Measurements from ENCODE around the gene UTRN. TPM values are rescaled to one million over a fixed set of nuclear protein-coding genes. Genes with fewer than 3 reads are reported as not detected.

Gene UTRN
- total RNA-seq, 4 donors from 2014 or later: 383 to 473 (median 415) TPM

GRCh38 chr6:144298194-144298593 lies 13.1 kb downstream of the UTRN start:
- intact Hi-C loops (cut with DNase I): no loop called here
- WGBS, 2 donors: 74 to 83% methylated on average over 5 of the region's 5 CpGs
- no peak overlapping the region for H3K4me3 ChIP-seq (replicated peaks in 1 of 3)
- no peak for DNase-seq
- H3K4me1 ChIP-seq: peaks cover 35% of the 10 kb centered on the region in 2 donors
- TF ChIP-seq, protein P1, sequence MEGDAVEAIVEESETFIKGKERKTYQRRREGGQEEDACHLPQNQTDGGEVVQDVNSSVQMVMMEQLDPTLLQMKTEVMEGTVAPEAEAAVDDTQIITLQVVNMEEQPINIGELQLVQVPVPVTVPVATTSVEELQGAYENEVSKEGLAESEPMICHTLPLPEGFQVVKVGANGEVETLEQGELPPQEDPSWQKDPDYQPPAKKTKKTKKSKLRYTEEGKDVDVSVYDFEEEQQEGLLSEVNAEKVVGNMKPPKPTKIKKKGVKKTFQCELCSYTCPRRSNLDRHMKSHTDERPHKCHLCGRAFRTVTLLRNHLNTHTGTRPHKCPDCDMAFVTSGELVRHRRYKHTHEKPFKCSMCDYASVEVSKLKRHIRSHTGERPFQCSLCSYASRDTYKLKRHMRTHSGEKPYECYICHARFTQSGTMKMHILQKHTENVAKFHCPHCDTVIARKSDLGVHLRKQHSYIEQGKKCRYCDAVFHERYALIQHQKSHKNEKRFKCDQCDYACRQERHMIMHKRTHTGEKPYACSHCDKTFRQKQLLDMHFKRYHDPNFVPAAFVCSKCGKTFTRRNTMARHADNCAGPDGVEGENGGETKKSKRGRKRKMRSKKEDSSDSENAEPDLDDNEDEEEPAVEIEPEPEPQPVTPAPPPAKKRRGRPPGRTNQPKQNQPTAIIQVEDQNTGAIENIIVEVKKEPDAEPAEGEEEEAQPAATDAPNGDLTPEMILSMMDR (IDR thresholded peaks at IDR 0.05): no peak
- TF ChIP-seq POLR2A (IDR thresholded peaks at IDR 0.05): no peak
- H3K36me3 ChIP-seq: no peaks in the 10 kb centered on the region
- no peaks in the 10 kb centered on the region for H3K27me3 ChIP-seq
- no peaks in the 10 kb centered on the region for H3K9me3 ChIP-seq
- H3K27ac ChIP-seq: peak overlapping the region; percentile 74 to 87 (median 77)

DNA sequence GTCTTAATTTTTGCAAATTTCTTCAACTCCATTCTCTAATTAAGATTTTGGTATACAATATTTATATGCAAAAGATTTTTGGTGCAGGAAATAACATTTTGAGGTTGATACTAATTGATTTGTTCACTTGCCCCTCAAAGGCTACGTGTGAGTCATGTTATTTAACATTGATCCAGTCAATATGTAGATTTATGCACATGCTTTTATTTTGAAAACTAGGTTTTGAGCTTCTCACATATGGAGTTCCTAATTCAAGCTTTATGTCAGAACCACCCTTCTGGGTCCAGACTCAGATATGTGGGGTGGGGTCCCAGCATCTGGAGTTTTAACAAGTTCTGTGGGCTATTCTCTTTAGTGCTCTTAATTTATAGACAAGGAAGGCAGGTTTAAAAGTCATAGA lies 13.8 kb downstream of the UTRN start:
- intact Hi-C loops (cut with DNase I): no loop called here
- 94 to 98% methylated on average over 1 of the region's 1 CpG for WGBS, 2 donors

GRCh38 chr6:144302701-144303372 lies 17.7 kb downstream of the UTRN start:
- Histone ChIP-seq H3K36me3 (no peaks in the 10 kb centered on the region), H3K4me3 (replicated peaks in 1 of 3) (no peak overlapping the region), H3K27me3 (no peaks in the 10 kb centered on the region), H3K27ac (no peak overlapping the region), H3K9me3 (no peaks in the 10 kb centered on the region), H3K4me1 (peaks cover 15 to 22% of the 10 kb centered on the region in 2 donors)
- intact Hi-C loops (cut with DNase I): no loop called here
- TF ChIP-seq, protein P1 (IDR thresholded peaks at IDR 0.05): no peak
- no peak for TF ChIP-seq POLR2A (IDR thresholded peaks at IDR 0.05)
- no peak for DNase-seq
- WGBS, 2 donors: 89 to 93% methylated on average over 5 of the region's 5 CpGs

More for the DNA sequence above, 13.8 kb downstream of the UTRN start:
- Histone ChIP-seq H3K27ac (peak overlapping the region in 2 of 3 donors; percentile 77 to 87), H3K36me3 (no peaks in the 10 kb centered on the region), H3K27me3 (no peaks in the 10 kb centered on the region), H3K4me3 (replicated peaks in 1 of 3) (no peak overlapping the region), H3K9me3 (no peaks in the 10 kb centered on the region), H3K4me1 (peaks cover 31 to 35% of the 10 kb centered on the region in 2 donors)
- TF ChIP-seq, protein P1 (IDR thresholded peaks at IDR 0.05): no peak
- no peak for TF ChIP-seq POLR2A (IDR thresholded peaks at IDR 0.05)
- DNase-seq: no peak

- intact Hi-C loops (cut with DNase I): no loop called here
- Histone ChIP-seq H3K36me3 (peaks cover 3 to 5% of the 10 kb centered on the region in 2 donors), H3K9me3 (no peaks in the 10 kb centered on the region), H3K27ac (no peak overlapping the region), H3K27me3 (no peaks in the 10 kb centered on the region), H3K4me1 (peaks cover 7 to 16% of the 10 kb centered on the region in 2 donors), H3K4me3 (replicated peaks in 1 of 3) (no peak overlapping the region)
- DNase-seq: no peak
- TF ChIP-seq, protein P1 (IDR thresholded peaks at IDR 0.05): no peak
- no peak for TF ChIP-seq POLR2A (IDR thresholded peaks at IDR 0.05)
- 88 to 99% methylated on average over 4 of the region's 4 CpGs for WGBS, 2 donors
These were observed 19.2 kb downstream of the UTRN start for GRCh38 chr6:144304223-144304848.

GRCh38 chr6:144305567-144305966 lies 20.4 kb downstream of the UTRN start:
- 63 to 96% methylated on average over 1 of the region's 1 CpG for WGBS, 2 donors
- DNase-seq: no peak
- intact Hi-C loops (cut with DNase I): no loop called here
- Histone ChIP-seq H3K4me1 (peaks cover 7 to 23% of the 10 kb centered on the region in 2 donors), H3K27ac (peak overlapping the region in 1 of 3 donors; percentile 7), H3K9me3 (no peaks in the 10 kb centered on the region), H3K27me3 (no peaks in the 10 kb centered on the region), H3K4me3 (replicated peaks in 1 of 3) (no peak overlapping the region), H3K36me3 (peaks cover 3 to 7% of the 10 kb centered on the region in 2 donors)
- TF ChIP-seq, protein P1 (IDR thresholded peaks at IDR 0.05): no peak

Measured in thyroid gland (tissue), 4 donors.